K562 (cell line): ENCODE measurements around the gene TOR1B. TPM values are rescaled to one million over a fixed set of nuclear protein-coding genes. Genes with fewer than 3 reads are reported as not detected.

Experiments used
- CHD1 ChIP-seq: fragments of 200-600 bp; sonication (generic); IDR thresholded peaks from one replicate; pipeline ENCODE4 v1.6.1; 2012; ENCODE audit warnings: mild to moderate bottlenecking, moderate library complexity, low read length, inconsistent platforms
- HSF4 ChIP-seq: fragments of 250-450 bp; sonication (Bioruptor Pico); IDR thresholded peaks from 2 replicates; pipeline ENCODE4 v2.1.2; 2022; ENCODE audit warnings: mild to moderate bottlenecking, moderate library complexity, borderline replicate concordance
- MTA3 ChIP-seq: fragments of 450-650 bp; formaldehyde crosslinking; IDR thresholded peaks from 2 replicates; pipeline ENCODE4 v1.6.1; 2017; ENCODE audit warnings: mild to moderate bottlenecking, borderline replicate concordance
- OTX1 ChIP-seq: fragments of 450-650 bp; formaldehyde crosslinking; IDR thresholded peaks from 2 replicates; pipeline ENCODE4 v1.4.0; 2022; ENCODE audit warnings: mild to moderate bottlenecking
- POLR2A ChIP-seq: fragments of 450-650 bp; conservative IDR thresholded peaks from 2 replicates; pipeline ENCODE4 v1.6.1; 2016
- SMARCA4 ChIP-seq: fragments of 450-650 bp; IDR thresholded peaks from 2 replicates; pipeline ENCODE4 v1.6.1; 2016
- SNRNP70 ChIP-seq: fragments of 200-400 bp; formaldehyde crosslinking; optimal IDR thresholded peaks from 2 replicates; pipeline ENCODE3; 2017; ENCODE audit warnings: low read depth, low read length
- TARDBP ChIP-seq: fragments of 450-650 bp; IDR thresholded peaks from 2 replicates; pipeline ENCODE4 v1.6.1; 2016
- TCFL5 ChIP-seq: fragments of 250-450 bp; sonication (Bioruptor Pico); conservative IDR thresholded peaks from 2 replicates; pipeline ENCODE4 v1.6.1; 2021; ENCODE audit warnings: mild to moderate bottlenecking, moderate library complexity, matching md5 sums
- ZNF124 ChIP-seq: sonication (generic); formaldehyde crosslinking; IDR thresholded peaks from 2 replicates; pipeline ENCODE4 v1.8.1; 2022; ENCODE audit warnings: missing genetic modification reagents
- ZNF785 ChIP-seq: fragments of 250-450 bp; sonication (Bioruptor Pico); IDR thresholded peaks from 2 replicates; pipeline ENCODE4 v1.4.0; 2020; ENCODE audit warnings: mild to moderate bottlenecking
- polyA plus RNA-seq, 8 experiments: library from polyadenylated mRNA; depleted of rRNA in 4 of 8; stranded (reverse) in 5 of 8; unstranded in 3 of 8; fragments of >200 nt; fragmentation: Nextera tagmentation in 2 of 8; fragmentation: Illumina TruSeq in 1 of 8; extraction: Ambion mirVana in 2 of 8; extraction: Trizol in 1 of 8; gene quantifications; 2 replicates each; pipeline versions ENCODE4 v1.2.1 to v1.2.3, GENCODE V29; 2011 to 2014; ENCODE audit warnings: inconsistent platforms in 1 of 8, missing spikeins in 1 of 8
- total RNA-seq, 7 experiments: library from RNA; depleted of rRNA in 6 of 7; stranded (reverse); fragments of >200 nt in 6 of 7; fragmentation: Illumina TruSeq in 2 of 7; extraction: Trizol in 2 of 7; gene quantifications; 2 replicates each; pipeline versions ENCODE4 v1.2.1 to v1.2.3, GENCODE V29; 2011 to 2021; ENCODE audit warnings: low replicate concordance in 1 of 7
- TF ChIP-seq, protein P1 (sequence below): fragments of 450-650 bp; IDR thresholded peaks from 2 replicates; pipeline ENCODE4 v1.6.1; 2018; ENCODE audit warnings: mild to moderate bottlenecking, low read depth; ENCODE audit not compliant: partially characterized antibody
- TF ChIP-seq, protein P2 (sequence below): fragments of 450-650 bp; IDR thresholded peaks from 2 replicates; pipeline ENCODE4 v1.6.1; 2014; ENCODE audit warnings: low read depth, mild to moderate bottlenecking, moderate library complexity, borderline replicate concordance
- TF ChIP-seq, protein P3 (sequence below): sonication (generic); formaldehyde crosslinking; IDR thresholded peaks from 2 replicates; pipeline ENCODE4 v1.8.1; 2023; ENCODE audit warnings: missing genetic modification reagents, mild to moderate bottlenecking, borderline replicate concordance
- TF ChIP-seq, protein P4 (sequence below): IDR thresholded peaks from 3 replicates; pipeline ENCODE4 v1.6.1; 2011; ENCODE audit warnings: borderline replicate concordance, mild to moderate bottlenecking; ENCODE audit not compliant: insufficient read length, insufficient read depth
- TF ChIP-seq, protein P5 (sequence below): fragments of 250-450 bp; sonication (Bioruptor Pico); IDR thresholded peaks from 2 replicates; pipeline ENCODE4 v1.5.0; 2022; ENCODE audit warnings: mild to moderate bottlenecking

TOR1B gene
- total and polyA plus RNA-seq, 9 of the 15 experiments (the other 6 are each of a cell fraction or from before 2014, with no cell fraction given), result 4.2 to 36.5 (median 24.6) TPM

DNA sequence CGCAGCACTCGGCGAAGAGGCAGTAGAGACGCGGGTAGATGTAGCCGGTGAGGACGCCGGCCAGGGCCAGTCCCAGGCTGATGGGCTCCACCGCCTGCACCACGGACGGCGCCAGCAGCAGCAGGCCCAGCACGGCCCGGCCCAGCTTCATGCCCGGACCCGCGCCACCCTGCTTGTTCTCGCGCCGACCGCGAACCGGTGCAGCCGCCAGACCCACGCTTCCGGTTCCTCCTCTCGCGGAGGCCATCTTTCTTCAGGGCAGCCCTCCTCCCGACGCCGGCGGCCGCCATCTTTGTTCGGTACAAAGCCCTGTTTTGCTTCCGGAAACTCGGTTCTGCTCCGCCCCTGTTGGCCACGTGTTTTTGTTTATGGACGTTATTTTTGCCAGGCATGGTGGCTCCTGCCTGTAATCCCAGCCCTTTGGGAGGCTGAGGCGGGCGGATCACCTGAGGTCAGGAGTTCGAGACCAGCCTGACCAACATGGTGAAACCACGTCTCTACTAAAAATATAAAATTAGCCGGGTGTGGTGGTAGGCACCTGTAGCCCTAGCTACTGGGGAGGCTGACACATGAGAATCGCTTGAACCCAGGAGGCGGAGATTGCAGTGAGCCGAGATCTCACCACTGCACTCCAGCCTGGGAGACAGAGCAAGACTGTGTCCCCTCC, 21.1 kb downstream of the TOR1B start, which contains the start of gene TOR1A (continued):
- peak; percentile 96 for TF ChIP-seq POLR2A
- TF ChIP-seq, protein P1, sequence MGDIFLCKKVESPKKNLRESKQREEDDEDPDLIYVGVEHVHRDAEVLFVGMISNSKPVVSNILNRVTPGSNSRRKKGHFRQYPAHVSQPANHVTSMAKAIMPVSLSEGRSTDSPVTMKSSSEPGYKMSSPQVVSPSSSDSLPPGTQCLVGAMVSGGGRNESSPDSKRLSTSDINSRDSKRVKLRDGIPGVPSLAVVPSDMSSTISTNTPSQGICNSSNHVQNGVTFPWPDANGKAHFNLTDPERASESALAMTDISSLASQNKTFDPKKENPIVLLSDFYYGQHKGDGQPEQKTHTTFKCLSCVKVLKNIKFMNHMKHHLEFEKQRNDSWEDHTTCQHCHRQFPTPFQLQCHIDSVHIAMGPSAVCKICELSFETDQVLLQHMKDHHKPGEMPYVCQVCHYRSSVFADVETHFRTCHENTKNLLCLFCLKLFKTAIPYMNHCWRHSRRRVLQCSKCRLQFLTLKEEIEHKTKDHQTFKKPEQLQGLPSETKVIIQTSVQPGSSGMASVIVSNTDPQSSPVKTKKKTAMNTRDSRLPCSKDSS, result no peak
- TF ChIP-seq, protein P2, sequence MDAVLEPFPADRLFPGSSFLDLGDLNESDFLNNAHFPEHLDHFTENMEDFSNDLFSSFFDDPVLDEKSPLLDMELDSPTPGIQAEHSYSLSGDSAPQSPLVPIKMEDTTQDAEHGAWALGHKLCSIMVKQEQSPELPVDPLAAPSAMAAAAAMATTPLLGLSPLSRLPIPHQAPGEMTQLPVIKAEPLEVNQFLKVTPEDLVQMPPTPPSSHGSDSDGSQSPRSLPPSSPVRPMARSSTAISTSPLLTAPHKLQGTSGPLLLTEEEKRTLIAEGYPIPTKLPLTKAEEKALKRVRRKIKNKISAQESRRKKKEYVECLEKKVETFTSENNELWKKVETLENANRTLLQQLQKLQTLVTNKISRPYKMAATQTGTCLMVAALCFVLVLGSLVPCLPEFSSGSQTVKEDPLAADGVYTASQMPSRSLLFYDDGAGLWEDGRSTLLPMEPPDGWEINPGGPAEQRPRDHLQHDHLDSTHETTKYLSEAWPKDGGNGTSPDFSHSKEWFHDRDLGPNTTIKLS, result peak; percentile 88
- peak; percentile 96 for TF ChIP-seq MTA3
- peak; percentile 90 for TF ChIP-seq CHD1
- TF ChIP-seq SNRNP70, result no peak
- TF ChIP-seq, protein P3, sequence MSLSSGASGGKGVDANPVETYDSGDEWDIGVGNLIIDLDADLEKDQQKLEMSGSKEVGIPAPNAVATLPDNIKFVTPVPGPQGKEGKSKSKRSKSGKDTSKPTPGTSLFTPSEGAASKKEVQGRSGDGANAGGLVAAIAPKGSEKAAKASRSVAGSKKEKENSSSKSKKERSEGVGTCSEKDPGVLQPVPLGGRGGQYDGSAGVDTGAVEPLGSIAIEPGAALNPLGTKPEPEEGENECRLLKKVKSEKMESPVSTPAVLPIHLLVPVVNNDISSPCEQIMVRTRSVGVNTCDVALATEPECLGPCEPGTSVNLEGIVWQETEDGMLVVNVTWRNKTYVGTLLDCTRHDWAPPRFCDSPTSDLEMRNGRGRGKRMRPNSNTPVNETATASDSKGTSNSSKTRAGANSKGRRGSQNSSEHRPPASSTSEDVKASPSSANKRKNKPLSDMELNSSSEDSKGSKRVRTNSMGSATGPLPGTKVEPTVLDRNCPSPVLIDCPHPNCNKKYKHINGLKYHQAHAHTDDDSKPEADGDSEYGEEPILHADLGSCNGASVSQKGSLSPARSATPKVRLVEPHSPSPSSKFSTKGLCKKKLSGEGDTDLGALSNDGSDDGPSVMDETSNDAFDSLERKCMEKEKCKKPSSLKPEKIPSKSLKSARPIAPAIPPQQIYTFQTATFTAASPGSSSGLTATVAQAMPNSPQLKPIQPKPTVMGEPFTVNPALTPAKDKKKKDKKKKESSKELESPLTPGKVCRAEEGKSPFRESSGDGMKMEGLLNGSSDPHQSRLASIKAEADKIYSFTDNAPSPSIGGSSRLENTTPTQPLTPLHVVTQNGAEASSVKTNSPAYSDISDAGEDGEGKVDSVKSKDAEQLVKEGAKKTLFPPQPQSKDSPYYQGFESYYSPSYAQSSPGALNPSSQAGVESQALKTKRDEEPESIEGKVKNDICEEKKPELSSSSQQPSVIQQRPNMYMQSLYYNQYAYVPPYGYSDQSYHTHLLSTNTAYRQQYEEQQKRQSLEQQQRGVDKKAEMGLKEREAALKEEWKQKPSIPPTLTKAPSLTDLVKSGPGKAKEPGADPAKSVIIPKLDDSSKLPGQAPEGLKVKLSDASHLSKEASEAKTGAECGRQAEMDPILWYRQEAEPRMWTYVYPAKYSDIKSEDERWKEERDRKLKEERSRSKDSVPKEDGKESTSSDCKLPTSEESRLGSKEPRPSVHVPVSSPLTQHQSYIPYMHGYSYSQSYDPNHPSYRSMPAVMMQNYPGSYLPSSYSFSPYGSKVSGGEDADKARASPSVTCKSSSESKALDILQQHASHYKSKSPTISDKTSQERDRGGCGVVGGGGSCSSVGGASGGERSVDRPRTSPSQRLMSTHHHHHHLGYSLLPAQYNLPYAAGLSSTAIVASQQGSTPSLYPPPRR (CRISPR knock-in tag), result peak; percentile 79; the same call in 1 of the 2 replicates
- TF ChIP-seq TARDBP, result no peak
- TF ChIP-seq ZNF124 (CRISPR knock-in tag), result no peak
- TF ChIP-seq, protein P4, sequence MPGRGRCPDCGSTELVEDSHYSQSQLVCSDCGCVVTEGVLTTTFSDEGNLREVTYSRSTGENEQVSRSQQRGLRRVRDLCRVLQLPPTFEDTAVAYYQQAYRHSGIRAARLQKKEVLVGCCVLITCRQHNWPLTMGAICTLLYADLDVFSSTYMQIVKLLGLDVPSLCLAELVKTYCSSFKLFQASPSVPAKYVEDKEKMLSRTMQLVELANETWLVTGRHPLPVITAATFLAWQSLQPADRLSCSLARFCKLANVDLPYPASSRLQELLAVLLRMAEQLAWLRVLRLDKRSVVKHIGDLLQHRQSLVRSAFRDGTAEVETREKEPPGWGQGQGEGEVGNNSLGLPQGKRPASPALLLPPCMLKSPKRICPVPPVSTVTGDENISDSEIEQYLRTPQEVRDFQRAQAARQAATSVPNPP, result no peak
- TF ChIP-seq SMARCA4, result 0 out of 2 replicates have a peak, but pooled peaks have one; percentile 42
- TF ChIP-seq OTX1, result no peak
- no peak for TF ChIP-seq TCFL5 (CRISPR knock-in tag)
- TF ChIP-seq ZNF785 (CRISPR knock-in tag), result no peak
- TF ChIP-seq, protein P5, sequence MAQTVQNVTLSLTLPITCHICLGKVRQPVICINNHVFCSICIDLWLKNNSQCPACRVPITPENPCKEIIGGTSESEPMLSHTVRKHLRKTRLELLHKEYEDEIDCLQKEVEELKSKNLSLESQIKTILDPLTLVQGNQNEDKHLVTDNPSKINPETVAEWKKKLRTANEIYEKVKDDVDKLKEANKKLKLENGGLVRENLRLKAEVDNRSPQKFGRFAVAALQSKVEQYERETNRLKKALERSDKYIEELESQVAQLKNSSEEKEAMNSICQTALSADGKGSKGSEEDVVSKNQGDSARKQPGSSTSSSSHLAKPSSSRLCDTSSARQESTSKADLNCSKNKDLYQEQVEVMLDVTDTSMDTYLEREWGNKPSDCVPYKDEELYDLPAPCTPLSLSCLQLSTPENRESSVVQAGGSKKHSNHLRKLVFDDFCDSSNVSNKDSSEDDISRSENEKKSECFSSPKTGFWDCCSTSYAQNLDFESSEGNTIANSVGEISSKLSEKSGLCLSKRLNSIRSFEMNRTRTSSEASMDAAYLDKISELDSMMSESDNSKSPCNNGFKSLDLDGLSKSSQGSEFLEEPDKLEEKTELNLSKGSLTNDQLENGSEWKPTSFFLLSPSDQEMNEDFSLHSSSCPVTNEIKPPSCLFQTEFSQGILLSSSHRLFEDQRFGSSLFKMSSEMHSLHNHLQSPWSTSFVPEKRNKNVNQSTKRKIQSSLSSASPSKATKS (CRISPR knock-in tag), result no peak
- no peak for TF ChIP-seq HSF4
